Activated naive CD4-positive, alpha-beta T cell treated with Interleukin-2 at 50 U/mL for 16 hours (primary cell): ENCODE measurements around the gene SLC8A2.

Experiments used
- DNase-seq: peaks from one replicate; pipeline ENCODE4 v3.0.0-alpha.2; 2020

Gene SLC8A2

GRCh38 chr19:47471733-47472457, at the start of gene SLC8A2:
TSS of gene SLC8A2 (minus strand) at chr19:47471893. CDS start at chr19:47466403, 5,490 bp downstream.
- DNase-seq = peak; percentile 64

- DNase-seq = no peak
Observed at GRCh38 chr19:47520839-47521238, 49.1 kb upstream of the SLC8A2 start.

GRCh38 chr19:47520343-47520806, 48.7 kb upstream of the SLC8A2 start:
- no peak for DNase-seq

- DNase-seq = no peak
Observed at GRCh38 chr19:47518854-47519253, 47.2 kb upstream of the SLC8A2 start.

GRCh38 chr19:47518139-47518538, 46.4 kb upstream of the SLC8A2 start:
- DNase-seq = peak; percentile 65

GRCh38 chr19:47514869-47515588, 43.3 kb upstream of the SLC8A2 start, which contains the start of gene NAPA:
TSS of gene NAPA (minus strand) at chr19:47515063. CDS start at chr19:47514940, 123 bp downstream.
- peak; percentile 100 for DNase-seq

GRCh38 chr19:47514151-47514868, 42.6 kb upstream of the SLC8A2 start:
- no peak for DNase-seq

- no peak for DNase-seq
Observed at GRCh38 chr19:47512948-47513319, 41.2 kb upstream of the SLC8A2 start.

- no peak for DNase-seq
Observed at GRCh38 chr19:47512183-47512947, 40.7 kb upstream of the SLC8A2 start.

- DNase-seq = no peak
Observed at GRCh38 chr19:47511681-47512080, 40.0 kb upstream of the SLC8A2 start.

- DNase-seq = no peak
Observed at GRCh38 chr19:47511128-47511517, 39.4 kb upstream of the SLC8A2 start.

- DNase-seq = no peak
Observed at GRCh38 chr19:47510516-47511127, 38.9 kb upstream of the SLC8A2 start.

GRCh38 chr19:47509973-47510372, 38.3 kb upstream of the SLC8A2 start:
- DNase-seq = no peak

GRCh38 chr19:47509170-47509847, 37.6 kb upstream of the SLC8A2 start:
- no peak for DNase-seq

GRCh38 chr19:47508721-47509120, 37.0 kb upstream of the SLC8A2 start:
- no peak for DNase-seq

- no peak for DNase-seq
Observed at GRCh38 chr19:47507924-47508553, 36.3 kb upstream of the SLC8A2 start.

GRCh38 chr19:47507012-47507411, 35.3 kb upstream of the SLC8A2 start:
- no peak for DNase-seq

- no peak for DNase-seq
Observed at GRCh38 chr19:47506459-47506858, 34.8 kb upstream of the SLC8A2 start.

GRCh38 chr19:47505506-47505905, 33.8 kb upstream of the SLC8A2 start:
- DNase-seq = no peak

- DNase-seq = no peak
Observed at GRCh38 chr19:47503826-47504150, 32.1 kb upstream of the SLC8A2 start.

GRCh38 chr19:47503130-47503825, 31.6 kb upstream of the SLC8A2 start:
- DNase-seq = no peak
